ENCODE data around the gene KIF27.
"Not testable (repeated sequence)": the region's sequence is repeated elsewhere in the genome, so short reads cannot be mapped to it uniquely, and the experiment has no call there.

KIF27 gene

GRCh38 chr9:83920469-83920926 is 734 bp downstream of the KIF27 start:
- Histone ChIP-seq H3K4me1 (peaks cover 3% of the 10 kb centered on the region), H3K9me3 (no peaks in the 10 kb centered on the region), H3K27me3 (no peaks in the 10 kb centered on the region), H3K36me3 (no peaks in the 10 kb centered on the region), H3K4me3 (ENCODE audit: low read depth, low read length) (peak overlapping the region; percentile 60)
- TF ChIP-seq CTCF (IDR thresholded peaks at IDR 0.05; ENCODE audit: low read depth, low read length): peak; percentile 50
- DNase-seq: no peak

- H3K27me3 ChIP-seq: no peaks in the 10 kb centered on the region
- no peak for TF ChIP-seq CTCF (IDR thresholded peaks at IDR 0.05; ENCODE audit: low read depth, low read length)
- DNase-seq: no peak
- no peaks in the 10 kb centered on the region for H3K36me3 ChIP-seq
- H3K4me1 ChIP-seq: peaks cover 3% of the 10 kb centered on the region
- H3K9me3 ChIP-seq: no peaks in the 10 kb centered on the region
- H3K4me3 ChIP-seq (ENCODE audit: low read depth, low read length): no peak overlapping the region
These were observed 2.1 kb downstream of the KIF27 start for GRCh38 chr9:83919111-83919510.

GRCh38 chr9:83912194-83912593 is 9.0 kb downstream of the KIF27 start:
- not testable (repeated sequence) for H3K4me1 ChIP-seq; DNase-seq; H3K4me3 ChIP-seq (ENCODE audit: low read depth, low read length); H3K36me3 ChIP-seq; H3K9me3 ChIP-seq; H3K27me3 ChIP-seq
- peak; percentile 37 for TF ChIP-seq CTCF (IDR thresholded peaks at IDR 0.05; ENCODE audit: low read depth, low read length)

GRCh38 chr9:83906144-83906543 is 15.1 kb downstream of the KIF27 start:
- no peak for DNase-seq
- H3K27me3 ChIP-seq: no peaks in the 10 kb centered on the region
- no peak for TF ChIP-seq CTCF (IDR thresholded peaks at IDR 0.05; ENCODE audit: low read depth, low read length)

GRCh38 chr9:83900615-83901014 is 20.6 kb downstream of the KIF27 start:
- not testable (repeated sequence) for H3K27me3 ChIP-seq; H3K9me3 ChIP-seq; H3K36me3 ChIP-seq; H3K4me3 ChIP-seq (ENCODE audit: low read depth, low read length); DNase-seq; H3K4me1 ChIP-seq

More at GRCh38 chr9:83906144-83906543, 15.1 kb downstream of the KIF27 start:
- Histone ChIP-seq H3K4me3 (ENCODE audit: low read depth, low read length) (no peak overlapping the region), H3K4me1 (no peaks in the 10 kb centered on the region), H3K9me3 (no peaks in the 10 kb centered on the region), H3K36me3 (no peaks in the 10 kb centered on the region)

GRCh38 chr9:83894301-83894700 is 26.9 kb downstream of the KIF27 start:
- DNase-seq; H3K4me1 ChIP-seq; H3K9me3 ChIP-seq; H3K27me3 ChIP-seq; H3K36me3 ChIP-seq; H3K4me3 ChIP-seq (ENCODE audit: low read depth, low read length): not testable (repeated sequence)

- DNase-seq; H3K4me1 ChIP-seq; H3K4me3 ChIP-seq (ENCODE audit: low read depth, low read length); H3K36me3 ChIP-seq; H3K9me3 ChIP-seq; H3K27me3 ChIP-seq: not testable (repeated sequence)
These were observed 34.7 kb downstream of the KIF27 start for GRCh38 chr9:83886498-83886897.

GRCh38 chr9:83885559-83886240 is 35.5 kb downstream of the KIF27 start:
- not testable (repeated sequence) for H3K4me3 ChIP-seq (ENCODE audit: low read depth, low read length); H3K27me3 ChIP-seq; H3K9me3 ChIP-seq; DNase-seq; H3K4me1 ChIP-seq; H3K36me3 ChIP-seq

GRCh38 chr9:83881687-83882408 is 39.4 kb downstream of the KIF27 start:
- H3K36me3 ChIP-seq; H3K27me3 ChIP-seq; H3K4me3 ChIP-seq (ENCODE audit: low read depth, low read length); H3K9me3 ChIP-seq; H3K4me1 ChIP-seq; DNase-seq: not testable (repeated sequence)

GRCh38 chr9:83875559-83875958 is 45.7 kb downstream of the KIF27 start:
- H3K27me3 ChIP-seq; H3K9me3 ChIP-seq; H3K4me3 ChIP-seq (ENCODE audit: low read depth, low read length); H3K36me3 ChIP-seq; H3K4me1 ChIP-seq; DNase-seq: not testable (repeated sequence)

GRCh38 chr9:83849895-83850294 is 71.3 kb downstream of the KIF27 start:
- not testable (repeated sequence) for H3K4me1 ChIP-seq; H3K36me3 ChIP-seq; H3K4me3 ChIP-seq (ENCODE audit: low read depth, low read length); H3K9me3 ChIP-seq; H3K27me3 ChIP-seq; DNase-seq

All from BE2C (cell line).